Measurements from ENCODE around the gene PSMC2.

DNA sequence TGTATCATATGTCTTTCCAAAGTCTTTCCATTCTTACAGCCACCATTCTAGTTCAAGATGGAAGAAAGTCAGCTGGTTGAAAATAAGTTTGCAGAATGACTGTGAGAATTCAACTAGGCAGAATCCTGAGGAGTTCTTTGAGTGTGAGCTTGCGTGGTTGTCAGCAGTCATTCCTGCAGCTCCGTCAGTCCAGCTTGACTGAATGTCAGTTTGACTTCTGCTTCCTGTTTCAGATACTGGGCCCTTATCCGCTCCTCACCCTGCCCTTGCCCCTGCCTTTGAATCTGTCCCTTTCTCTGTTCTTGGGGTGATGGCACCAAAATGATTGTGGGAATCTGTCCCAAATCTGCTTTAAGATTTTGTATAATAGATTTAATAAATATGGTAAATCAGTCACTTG, 70.8 kb downstream of the PSMC2 start:
- TF ChIP-seq, protein P1, sequence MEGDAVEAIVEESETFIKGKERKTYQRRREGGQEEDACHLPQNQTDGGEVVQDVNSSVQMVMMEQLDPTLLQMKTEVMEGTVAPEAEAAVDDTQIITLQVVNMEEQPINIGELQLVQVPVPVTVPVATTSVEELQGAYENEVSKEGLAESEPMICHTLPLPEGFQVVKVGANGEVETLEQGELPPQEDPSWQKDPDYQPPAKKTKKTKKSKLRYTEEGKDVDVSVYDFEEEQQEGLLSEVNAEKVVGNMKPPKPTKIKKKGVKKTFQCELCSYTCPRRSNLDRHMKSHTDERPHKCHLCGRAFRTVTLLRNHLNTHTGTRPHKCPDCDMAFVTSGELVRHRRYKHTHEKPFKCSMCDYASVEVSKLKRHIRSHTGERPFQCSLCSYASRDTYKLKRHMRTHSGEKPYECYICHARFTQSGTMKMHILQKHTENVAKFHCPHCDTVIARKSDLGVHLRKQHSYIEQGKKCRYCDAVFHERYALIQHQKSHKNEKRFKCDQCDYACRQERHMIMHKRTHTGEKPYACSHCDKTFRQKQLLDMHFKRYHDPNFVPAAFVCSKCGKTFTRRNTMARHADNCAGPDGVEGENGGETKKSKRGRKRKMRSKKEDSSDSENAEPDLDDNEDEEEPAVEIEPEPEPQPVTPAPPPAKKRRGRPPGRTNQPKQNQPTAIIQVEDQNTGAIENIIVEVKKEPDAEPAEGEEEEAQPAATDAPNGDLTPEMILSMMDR (IDR thresholded peaks at IDR 0.05; ENCODE audit: low read length), result no peak
- TF ChIP-seq EZH2 (optimal IDR thresholded peaks at IDR 0.05; ENCODE audit: low read depth, low read length) (no peak), EZH2phosphoT487 (IDR thresholded peaks at IDR 0.05; ENCODE audit: low read length) (no peak)

Data from MM.1S (cell line).